Measurements from ENCODE around the gene ZSCAN20.

GRCh38 chr1:33469691-33470090 is 2.8 kb upstream of the ZSCAN20 start:
- TF ChIP-seq CTCF (IDR thresholded peaks at IDR 0.05) (no peak), POLR2A (IDR thresholded peaks at IDR 0.05) (no peak)
